H9 (cell line): Measurements from ENCODE around the gene CD72. TPM values are rescaled to one million over a fixed set of nuclear protein-coding genes. Genes with fewer than 3 reads are reported as not detected.

Experiments used
- DNase-seq: peaks from one replicate; pipeline ENCODE4 v3.0.0-alpha.2; 2017
- H2AFZ ChIP-seq: one replicate; pipeline ENCODE4 v1.6.1; 2013; ENCODE audit warnings: mild to moderate bottlenecking, low read length, control low read depth, moderate library complexity
- H2AK5ac ChIP-seq: 2 replicates; pipeline ENCODE4 v1.6.1; 2013; ENCODE audit warnings: low read length, control low read depth, mixed read lengths; ENCODE audit not compliant: insufficient read length
- H2BK120ac ChIP-seq: one replicate; pipeline ENCODE4 v1.6.1; 2013; ENCODE audit warnings: low read depth, mild to moderate bottlenecking, low read length, control low read depth, inconsistent platforms; ENCODE audit not compliant: poor library complexity, severe bottlenecking
- H2BK12ac ChIP-seq: 2 replicates; pipeline ENCODE4 v1.6.1; 2013; ENCODE audit warnings: low read length, control low read depth, mixed read lengths, low read depth; ENCODE audit not compliant: insufficient read length
- H2BK15ac ChIP-seq: 2 replicates; pipeline ENCODE4 v1.6.1; 2013; ENCODE audit warnings: low read depth, low read length, control low read depth
- H2BK20ac ChIP-seq: one replicate; pipeline ENCODE4 v1.6.1; 2013; ENCODE audit warnings: low read depth, mild to moderate bottlenecking, low read length, control low read depth, inconsistent platforms; ENCODE audit not compliant: poor library complexity, severe bottlenecking
- H2BK5ac ChIP-seq: 2 replicates; pipeline ENCODE4 v1.6.1; 2013; ENCODE audit warnings: low read length, control low read depth, mixed read lengths; ENCODE audit not compliant: insufficient read length
- H3K14ac ChIP-seq: 2 replicates; pipeline ENCODE4 v1.6.1; 2013; ENCODE audit warnings: low read length, control low read depth; ENCODE audit not compliant: insufficient read depth
- H3K18ac ChIP-seq: 2 replicates; pipeline ENCODE4 v1.6.1; 2013; ENCODE audit warnings: low read depth, mild to moderate bottlenecking, mixed read lengths, low read length, control low read depth; ENCODE audit not compliant: insufficient read length
- H3K23ac ChIP-seq: 2 replicates; pipeline ENCODE4 v1.6.1; 2013; ENCODE audit warnings: low read length, control low read depth, mixed read lengths, low read depth; ENCODE audit not compliant: insufficient read length
- H3K23me2 ChIP-seq: 2 replicates; pipeline ENCODE4 v1.6.1; 2013; ENCODE audit warnings: low read depth, mild to moderate bottlenecking, mixed read lengths, low read length, control low read depth; ENCODE audit not compliant: insufficient read length, poor library complexity, severe bottlenecking
- H3K27ac ChIP-seq: 2 replicates; pipeline ENCODE4 v1.5.1; 2013; ENCODE audit warnings: low read length, control low read depth, mixed read lengths, low read depth; ENCODE audit not compliant: insufficient read length
- H3K27me3 ChIP-seq: 2 replicates; pipeline ENCODE4 v1.6.1; 2013; ENCODE audit warnings: low read length, control low read depth, inconsistent platforms; ENCODE audit not compliant: insufficient read depth
- H3K4ac ChIP-seq: 2 replicates; pipeline ENCODE4 v1.6.1; 2013; ENCODE audit warnings: low read depth, mild to moderate bottlenecking, control low read depth, inconsistent platforms, low read length, moderate library complexity
- H3K4me1 ChIP-seq: 2 replicates; pipeline ENCODE4 v1.6.1; 2013; ENCODE audit warnings: low read length, control low read depth, inconsistent platforms; ENCODE audit not compliant: insufficient read depth
- H3K4me2 ChIP-seq: 2 replicates; pipeline ENCODE4 v1.6.1; 2013; ENCODE audit warnings: low read length, control low read depth, mixed read lengths; ENCODE audit not compliant: insufficient read length, insufficient read depth
- H3K56ac ChIP-seq: 2 replicates; pipeline ENCODE4 v1.6.1; 2013; ENCODE audit warnings: low read depth, mild to moderate bottlenecking, mixed read lengths, low read length, control low read depth; ENCODE audit not compliant: insufficient read length
- H3K79me1 ChIP-seq: 2 replicates; pipeline ENCODE4 v1.6.1; 2013; ENCODE audit warnings: low read depth, mild to moderate bottlenecking, moderate library complexity, low read length, control low read depth, inconsistent platforms; ENCODE audit not compliant: insufficient read depth, poor library complexity, severe bottlenecking
- H3K79me2 ChIP-seq: 2 replicates; pipeline ENCODE4 v1.6.1; 2013; ENCODE audit warnings: low read length, control low read depth, inconsistent platforms; ENCODE audit not compliant: insufficient read depth
- H3K9ac ChIP-seq: 2 replicates; pipeline ENCODE4 v1.6.1; 2013; ENCODE audit warnings: low read length, control low read depth, mixed read lengths; ENCODE audit not compliant: insufficient read length; ENCODE audit errors: extremely low read depth
- H3K9me3 ChIP-seq: one replicate; pipeline ENCODE4 v1.6.1; 2013; ENCODE audit warnings: low read depth, low read length, inconsistent platforms; ENCODE audit not compliant: control insufficient read depth
- H3T11ph ChIP-seq: one replicate; pipeline ENCODE4 v1.6.1; 2013; ENCODE audit warnings: mild to moderate bottlenecking, low read length, control low read depth, inconsistent platforms
- H4K20me1 ChIP-seq: one replicate; pipeline ENCODE4 v1.6.1; 2013; ENCODE audit not compliant: control insufficient read depth, insufficient read length, insufficient read depth
- H4K5ac ChIP-seq: 2 replicates; pipeline ENCODE4 v1.6.1; 2013; ENCODE audit warnings: low read depth, mild to moderate bottlenecking, mixed read lengths, low read length, control low read depth; ENCODE audit not compliant: insufficient read length
- H4K8ac ChIP-seq: replicated peaks from 2 replicates; pipeline ENCODE4 v1.6.1; 2013; ENCODE audit warnings: low read length, control low read depth, mixed read lengths, low read depth; ENCODE audit not compliant: insufficient read length
- H4K91ac ChIP-seq: 2 replicates; pipeline ENCODE4 v1.6.1; 2013; ENCODE audit warnings: low read depth, mild to moderate bottlenecking, moderate library complexity, mixed read lengths, low read length, control low read depth; ENCODE audit not compliant: insufficient read length
- H3K27ac Mint-ChIP-seq, 3 experiments: 2 replicates in 2 of 3; 3 replicates in 1 of 3; pipeline ENCODE4 v1.8.0; 2020 to 2021; ENCODE audit warnings: mixed read lengths in 3 of 3, mild to moderate bottlenecking in 1 of 3, moderate library complexity in 1 of 3
- H3K27me3 Mint-ChIP-seq: 2 replicates; pipeline ENCODE4 v1.8.0; 2021; ENCODE audit warnings: low read depth, mild to moderate bottlenecking, moderate library complexity, mixed read lengths
- H3K36me3 Mint-ChIP-seq, 3 experiments: 2 replicates in 2 of 3; 3 replicates in 1 of 3; pipeline ENCODE4 v1.8.0; 2020 to 2021; ENCODE audit warnings: low read depth in 3 of 3, mixed read lengths in 3 of 3; ENCODE audit not compliant: insufficient read depth in 1 of 3
- H3K4me1 Mint-ChIP-seq, 2 experiments: 2 replicates each; pipeline ENCODE4 v1.8.0; 2020; ENCODE audit warnings: mixed read lengths in 2 of 2
- H3K4me3 Mint-ChIP-seq, 2 experiments: 2 replicates in 1 of 2; 3 replicates in 1 of 2; pipeline ENCODE4 v1.8.0; 2020 to 2021; ENCODE audit warnings: mild to moderate bottlenecking in 2 of 2, mixed read lengths in 2 of 2, moderate library complexity in 1 of 2
- H3K9me3 Mint-ChIP-seq, 2 experiments: 2 replicates in 1 of 2; 3 replicates in 1 of 2; pipeline ENCODE4 v1.8.0; 2020; ENCODE audit warnings: mild to moderate bottlenecking in 2 of 2, mixed read lengths in 2 of 2, moderate library complexity in 1 of 2
- CTCF ChIP-seq: fragments of 200-600 bp; sonication (generic); conservative IDR thresholded peaks from 3 replicates; pipeline ENCODE4 v1.8.0; 2021; ENCODE audit warnings: antibody characterized with exemption, mild to moderate bottlenecking
- WGBS: extraction: QIAGEN DNeasy Blood & Tissue Kit; methylation state at CpG from one replicate; pipeline ENCODE4 v1.1.7; 2013; ENCODE audit warnings: missing lambda C conversion rate, low lambda C conversion rate, mixed read lengths; ENCODE audit not compliant: insufficient read length; ENCODE audit errors: extremely low coverage; 5-methylcytosine and 5-hydroxymethylcytosine counted together
- total RNA-seq: library from RNA; stranded (reverse); gene quantifications from 2 replicates; pipeline ENCODE4 v1.2.1, GENCODE V29; 2021

Gene CD72
- total RNA-seq, 1 experiment from 2014 or later: 3.9 TPM

GRCh38 chr9:35566417-35566816 lies 51.8 kb downstream of the CD72 start:
- Mint-ChIP-seq H3K27ac (no peak overlapping the region), H3K4me3 (no peak overlapping the region), H3K9me3 (no peaks in the 10 kb centered on the region), H3K36me3 (no peaks in the 10 kb centered on the region), H3K4me1 (peaks cover 8 to 12% of the 10 kb centered on the region in 2 experiments), H3K27me3 (no peaks in the 10 kb centered on the region)
- H3K27ac ChIP-seq: no peak overlapping the region
- H2AK5ac ChIP-seq: no peak overlapping the region
- no peaks in the 10 kb centered on the region for H3K79me1 ChIP-seq
- no peaks in the 10 kb centered on the region for H3K4me1 ChIP-seq
- no peak overlapping the region for H3K4ac ChIP-seq
- no peak overlapping the region for H4K5ac ChIP-seq
- H2BK12ac ChIP-seq: no peak overlapping the region
- no peak overlapping the region for H4K91ac ChIP-seq
- H2BK120ac ChIP-seq: no peak overlapping the region
- H3K27me3 ChIP-seq: no peaks in the 10 kb centered on the region
- no peak overlapping the region for H2BK15ac ChIP-seq
- H3K9ac ChIP-seq: no peak overlapping the region
- H2BK20ac ChIP-seq: no peak overlapping the region
- H3K14ac ChIP-seq: no peak overlapping the region
- WGBS: no CpG with 5 or more reads among the region's 2 CpGs
- TF ChIP-seq CTCF: peak; percentile 24; the same call in 2 of the 3 replicates
- no peaks in the 10 kb centered on the region for H3K9me3 ChIP-seq
- H2BK5ac ChIP-seq: no peak overlapping the region
- no peak overlapping the region for H3K4me2 ChIP-seq
- no peak overlapping the region for H4K8ac ChIP-seq
- H3K23me2 ChIP-seq: no peaks in the 10 kb centered on the region
- H3K56ac ChIP-seq: no peak overlapping the region
- H3K79me2 ChIP-seq: no peaks in the 10 kb centered on the region
- no peak overlapping the region for H3T11ph ChIP-seq
- no peak overlapping the region for H3K23ac ChIP-seq
- no peak overlapping the region for H2AFZ ChIP-seq
- DNase-seq: no peak
- no peak overlapping the region for H3K18ac ChIP-seq
- H4K20me1 ChIP-seq: no peaks in the 10 kb centered on the region
